ENCODE measurements around the gene CD69. TPM values are rescaled to one million over a fixed set of nuclear protein-coding genes. Genes with fewer than 3 reads are reported as not detected.

CD69 gene
- total RNA-seq, 1 experiment from 2014 or later: not detected

- no peak overlapping the region for H3K27ac Mint-ChIP-seq
- H3K4me3 Mint-ChIP-seq: no peak overlapping the region
- no peaks in the 10 kb centered on the region for H3K27me3 Mint-ChIP-seq (ENCODE audit: low read depth)
Observed at GRCh38 chr12:9781360-9781759, 20.7 kb upstream of the CD69 start.

More at GRCh38 chr12:9781360-9781759, 20.7 kb upstream of the CD69 start:
- Histone ChIP-seq H3T11ph (ENCODE audit: low read length) (no peak overlapping the region), H4K20me1 (ENCODE audit: control insufficient read depth, insufficient read depth, insufficient read length) (no peaks in the 10 kb centered on the region), H2BK5ac (ENCODE audit: insufficient read length, low read length) (no peak overlapping the region), H4K5ac (ENCODE audit: insufficient read length, low read depth, low read length) (no peak overlapping the region), H3K56ac (ENCODE audit: insufficient read length, low read depth, low read length) (no peak overlapping the region), H3K23ac (ENCODE audit: insufficient read length, low read depth, low read length) (no peak overlapping the region), H2BK120ac (ENCODE audit: low read depth, low read length, poor library complexity, severe bottlenecking) (no peak overlapping the region), H3K27ac (ENCODE audit: insufficient read length, low read depth, low read length) (no peak overlapping the region), H3K4ac (ENCODE audit: low read depth, low read length) (no peak overlapping the region), H3K79me2 (ENCODE audit: insufficient read depth, low read length) (no peaks in the 10 kb centered on the region), H2BK15ac (ENCODE audit: low read depth, low read length) (0 out of 2 replicates have a peak overlapping the region, but pooled peaks have one; percentile 68), H3K9ac (ENCODE audit: extremely low read depth, insufficient read length, low read length) (no peak overlapping the region), H3K18ac (ENCODE audit: insufficient read length, low read depth, low read length) (no peak overlapping the region), H2AK5ac (ENCODE audit: insufficient read length, low read length) (no peak overlapping the region), H3K9me3 (ENCODE audit: control insufficient read depth, low read depth, low read length) (no peaks in the 10 kb centered on the region), H3K23me2 (ENCODE audit: insufficient read length, low read depth, low read length, poor library complexity, severe bottlenecking) (no peaks in the 10 kb centered on the region), H3K4me2 (ENCODE audit: insufficient read depth, insufficient read length, low read length) (no peak overlapping the region), H3K14ac (ENCODE audit: insufficient read depth, low read length) (no peak overlapping the region), H4K91ac (ENCODE audit: insufficient read length, low read depth, low read length) (no peak overlapping the region), H4K8ac (replicated peaks; ENCODE audit: insufficient read length, low read depth, low read length) (no peak overlapping the region), H2AFZ (ENCODE audit: low read length) (no peak overlapping the region), H2BK12ac (ENCODE audit: insufficient read length, low read depth, low read length) (no peak overlapping the region), H3K79me1 (ENCODE audit: insufficient read depth, low read depth, low read length, poor library complexity, severe bottlenecking) (no peaks in the 10 kb centered on the region), H3K27me3 (ENCODE audit: insufficient read depth, low read length) (no peaks in the 10 kb centered on the region), H3K4me1 (ENCODE audit: insufficient read depth, low read length) (peaks cover 3% of the 10 kb centered on the region; the same call in 1 of the 2 replicates), H2BK20ac (ENCODE audit: low read depth, low read length, poor library complexity, severe bottlenecking) (no peak overlapping the region)
- no peaks in the 10 kb centered on the region; a peak in 1 of 5 replicates for H3K9me3 Mint-ChIP-seq
- TF ChIP-seq, protein P1, sequence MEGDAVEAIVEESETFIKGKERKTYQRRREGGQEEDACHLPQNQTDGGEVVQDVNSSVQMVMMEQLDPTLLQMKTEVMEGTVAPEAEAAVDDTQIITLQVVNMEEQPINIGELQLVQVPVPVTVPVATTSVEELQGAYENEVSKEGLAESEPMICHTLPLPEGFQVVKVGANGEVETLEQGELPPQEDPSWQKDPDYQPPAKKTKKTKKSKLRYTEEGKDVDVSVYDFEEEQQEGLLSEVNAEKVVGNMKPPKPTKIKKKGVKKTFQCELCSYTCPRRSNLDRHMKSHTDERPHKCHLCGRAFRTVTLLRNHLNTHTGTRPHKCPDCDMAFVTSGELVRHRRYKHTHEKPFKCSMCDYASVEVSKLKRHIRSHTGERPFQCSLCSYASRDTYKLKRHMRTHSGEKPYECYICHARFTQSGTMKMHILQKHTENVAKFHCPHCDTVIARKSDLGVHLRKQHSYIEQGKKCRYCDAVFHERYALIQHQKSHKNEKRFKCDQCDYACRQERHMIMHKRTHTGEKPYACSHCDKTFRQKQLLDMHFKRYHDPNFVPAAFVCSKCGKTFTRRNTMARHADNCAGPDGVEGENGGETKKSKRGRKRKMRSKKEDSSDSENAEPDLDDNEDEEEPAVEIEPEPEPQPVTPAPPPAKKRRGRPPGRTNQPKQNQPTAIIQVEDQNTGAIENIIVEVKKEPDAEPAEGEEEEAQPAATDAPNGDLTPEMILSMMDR (conservative IDR thresholded peaks at IDR 0.05): no peak
- peaks cover 0 to 4% (median 2%) of the 10 kb centered on the region in 3 experiments; a peak in 4 of 7 replicates for H3K36me3 Mint-ChIP-seq (ENCODE audit: insufficient read depth in 1 of 3, low read depth in 3 of 3)
- DNase-seq: no peak
- WGBS (ENCODE audit: extremely low coverage, insufficient read length, low lambda C conversion rate): no CpG with 5 or more reads among the region's 2 CpGs
- H3K4me1 Mint-ChIP-seq: peaks cover 46 to 52% of the 10 kb centered on the region in 2 experiments

All from H9 (cell line).